K562 (cell line): Measurements from ENCODE around the gene SNRPA. TPM values are rescaled to one million over a fixed set of nuclear protein-coding genes. Genes with fewer than 3 reads are reported as not detected.

Experiments
- CHD2 ChIP-seq: IDR thresholded peaks from 2 replicates; pipeline ENCODE4 v1.6.1; 2011; ENCODE audit warnings: low read depth, low read length
- COPS2 ChIP-seq: fragments of 450-650 bp; conservative IDR thresholded peaks from 2 replicates; pipeline ENCODE4 v1.6.1; 2016; ENCODE audit warnings: mild to moderate bottlenecking, moderate library complexity
- EHMT2 ChIP-seq: fragments of 450-650 bp; IDR thresholded peaks from 2 replicates; pipeline ENCODE4 v1.6.1; 2018; ENCODE audit warnings: antibody characterized with exemption
- EWSR1 ChIP-seq: fragments of 450-650 bp; IDR thresholded peaks from 2 replicates; pipeline ENCODE4 v1.6.1; 2018; ENCODE audit warnings: borderline replicate concordance, mild to moderate bottlenecking, low read depth, moderate library complexity; ENCODE audit not compliant: partially characterized antibody
- FUS ChIP-seq: fragments of 200-400 bp; formaldehyde crosslinking; optimal IDR thresholded peaks from 2 replicates; pipeline ENCODE3; 2017; ENCODE audit warnings: low read depth, low read length
- GABPB1 ChIP-seq: sonication (generic); formaldehyde crosslinking; IDR thresholded peaks from 2 replicates; pipeline ENCODE4 v1.8.0; 2022; ENCODE audit warnings: mild to moderate bottlenecking, missing genetic modification reagents
- IRF2 ChIP-seq: sonication (generic); formaldehyde crosslinking; IDR thresholded peaks from 2 replicates; pipeline ENCODE4 v1.8.1; 2022; ENCODE audit warnings: mild to moderate bottlenecking, missing genetic modification reagents
- L3MBTL2 ChIP-seq: fragments of 450-650 bp; IDR thresholded peaks from 2 replicates; pipeline ENCODE4 v1.6.1; 2016; ENCODE audit warnings: mild to moderate bottlenecking, moderate library complexity
- MAFF ChIP-seq: IDR thresholded peaks from 2 replicates; pipeline ENCODE4 v1.6.1; 2012; ENCODE audit warnings: low read length, improper control_type of control experiment
- MBD2 ChIP-seq: sonication (generic); IDR thresholded peaks from 2 replicates; pipeline ENCODE4 v1.6.1; 2016; ENCODE audit warnings: low read depth, borderline replicate concordance
- MCM5 ChIP-seq: fragments of 450-650 bp; IDR thresholded peaks from 2 replicates; pipeline ENCODE4 v1.6.1; 2016; ENCODE audit warnings: low read depth
- NR2C2 ChIP-seq, 2 experiments: fragments of 200-800 bp in 1 of 2; sonication (Bioruptor generic) in 1 of 2; sonication (generic) in 1 of 2; formaldehyde crosslinking in 1 of 2; IDR thresholded peaks; 2 replicates each; pipeline versions ENCODE4 v1.6.1 to v1.8.0; 2016 to 2022; ENCODE audit warnings: mild to moderate bottlenecking in 1 of 2, missing compliant biosample characterization in 1 of 2, missing genetic modification characterization in 1 of 2, missing genetic modification reagents in 1 of 2
- POLR2A ChIP-seq: fragments of 450-650 bp; conservative IDR thresholded peaks from 2 replicates; pipeline ENCODE4 v1.6.1; 2016
- RFX5 ChIP-seq: IDR thresholded peaks from 2 replicates; pipeline ENCODE4 v1.6.1; 2011; ENCODE audit warnings: low read depth, mild to moderate bottlenecking, improper control_type of control experiment, low read length
- RUNX1 ChIP-seq: sonication (generic); IDR thresholded peaks from 2 replicates; pipeline ENCODE4 v1.6.1; 2016; ENCODE audit warnings: antibody characterized with exemption, low read depth
- SAFB ChIP-seq: fragments of 200-400 bp; formaldehyde crosslinking; IDR thresholded peaks from 2 replicates; pipeline ENCODE4 v1.6.1; 2017; ENCODE audit warnings: low read depth, low read length, borderline replicate concordance
- SIN3B ChIP-seq: fragments of 450-650 bp; IDR thresholded peaks from 2 replicates; pipeline ENCODE4 v1.6.1; 2017; ENCODE audit warnings: low read depth, mild to moderate bottlenecking, moderate library complexity
- SMARCE1 ChIP-seq: fragments of 450-650 bp; IDR thresholded peaks from 2 replicates; pipeline ENCODE4 v1.7.1; 2016; ENCODE audit warnings: mild to moderate bottlenecking
- U2AF2 ChIP-seq: fragments of 200-400 bp; formaldehyde crosslinking; optimal IDR thresholded peaks from 2 replicates; pipeline ENCODE3; 2017; ENCODE audit warnings: low read depth, mild to moderate bottlenecking, low read length
- YBX1 ChIP-seq: fragments of 450-650 bp; IDR thresholded peaks from 2 replicates; pipeline ENCODE4 v1.7.1; 2016; ENCODE audit warnings: mild to moderate bottlenecking
- ZNF232 ChIP-seq: sonication (generic); formaldehyde crosslinking; IDR thresholded peaks from 2 replicates; pipeline ENCODE4 v1.8.0; 2022; ENCODE audit warnings: mild to moderate bottlenecking, missing genetic modification reagents
- ZNF79 ChIP-seq: fragments of 250-450 bp; sonication (Bioruptor Pico); IDR thresholded peaks from 2 replicates; pipeline ENCODE4 v1.4.0; 2020; ENCODE audit warnings: low read depth, mild to moderate bottlenecking, moderate library complexity
- polyA plus RNA-seq, 8 experiments: library from polyadenylated mRNA; depleted of rRNA in 4 of 8; stranded (reverse) in 5 of 8; unstranded in 3 of 8; fragments of >200 nt; fragmentation: Nextera tagmentation in 2 of 8; fragmentation: Illumina TruSeq in 1 of 8; extraction: Ambion mirVana in 2 of 8; extraction: Trizol in 1 of 8; gene quantifications; 2 replicates each; pipeline versions ENCODE4 v1.2.1 to v1.2.3, GENCODE V29; 2011 to 2014; ENCODE audit warnings: inconsistent platforms in 1 of 8, missing spikeins in 1 of 8
- total RNA-seq, 7 experiments: library from RNA; depleted of rRNA in 6 of 7; stranded (reverse); fragments of >200 nt in 6 of 7; fragmentation: Illumina TruSeq in 2 of 7; extraction: Trizol in 2 of 7; gene quantifications; 2 replicates each; pipeline versions ENCODE4 v1.2.1 to v1.2.3, GENCODE V29; 2011 to 2021; ENCODE audit warnings: low replicate concordance in 1 of 7
- TF ChIP-seq, protein P1 (sequence below): fragments of 450-650 bp; formaldehyde crosslinking; conservative IDR thresholded peaks from 2 replicates; pipeline ENCODE4 v1.4.0; 2022; ENCODE audit warnings: mild to moderate bottlenecking, missing genetic modification characterization
- TF ChIP-seq, protein P2 (sequence below): fragments of 250-450 bp; sonication (Bioruptor Pico); IDR thresholded peaks from 2 replicates; pipeline ENCODE4 v1.5.1; 2021; ENCODE audit warnings: mild to moderate bottlenecking
- TF ChIP-seq, protein P3 (sequence below): fragments of 250-450 bp; sonication (Bioruptor Pico); IDR thresholded peaks from 2 replicates; pipeline ENCODE4 v1.5.0; 2021; ENCODE audit warnings: mild to moderate bottlenecking, moderate library complexity

SNRPA gene
- total and polyA plus RNA-seq, 9 of the 15 experiments (the other 6 are each of a cell fraction or from before 2014, with no cell fraction given) = 16.3 to 311 (median 193) TPM

DNA sequence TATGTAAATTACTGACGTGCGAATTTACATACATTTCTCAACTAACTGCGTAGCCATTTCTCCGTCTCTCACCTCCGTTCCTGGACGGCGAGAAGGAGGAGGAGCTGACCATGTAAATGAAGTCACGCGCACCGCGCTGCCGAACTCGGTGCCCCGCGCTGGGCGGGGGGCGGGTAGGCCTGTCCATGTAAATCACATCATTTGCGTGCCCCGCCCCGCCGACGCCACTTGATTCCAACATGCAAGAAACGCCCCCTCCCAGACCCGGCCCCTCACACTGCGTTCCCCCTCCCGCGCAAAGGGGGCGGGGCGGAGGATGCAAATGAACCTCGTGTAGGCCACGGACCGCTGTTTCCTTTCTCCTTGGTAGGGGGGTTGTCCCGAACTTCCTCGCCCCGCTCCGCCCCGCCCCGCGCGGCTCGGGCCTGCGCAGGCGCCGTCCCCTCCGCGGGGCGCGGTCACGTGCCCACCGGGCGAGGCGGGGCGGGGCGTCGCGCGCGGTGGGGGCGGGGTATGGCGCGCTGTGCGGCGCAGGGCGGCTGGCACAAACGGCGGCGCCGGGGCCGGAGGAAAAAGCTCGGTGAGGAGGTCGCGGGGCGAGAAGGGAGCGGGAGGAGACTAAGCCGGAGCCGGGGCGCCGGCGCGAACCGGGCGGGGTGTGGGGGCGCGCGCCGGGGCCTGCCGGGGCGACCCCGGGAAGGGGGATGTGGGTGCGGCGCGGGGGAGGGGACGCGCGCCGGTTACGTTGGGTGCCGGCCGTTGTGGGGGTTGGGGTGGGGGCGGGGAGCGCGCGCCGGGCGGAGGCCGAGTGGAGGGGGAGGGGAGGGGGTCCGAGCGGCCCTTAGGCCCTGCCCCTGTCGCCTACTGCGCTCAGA, 47.9 kb downstream of the SNRPA start, which contains the start of gene EGLN2 (continued):
- TF ChIP-seq NR2C2 (CRISPR knock-in tag; IDR thresholded peaks at IDR 0.05) (no peak), NR2C2 (tag; IDR thresholded peaks at IDR 0.05) (peak; percentile 42; the same call in 1 of the 2 replicates), MAFF (no peak), MCM5 (no peak), ZNF232 (CRISPR knock-in tag) (no peak), L3MBTL2 (no peak), EWSR1 (no peak), RUNX1 (no peak), IRF2 (CRISPR knock-in tag) (no peak), YBX1 (no peak), SMARCE1 (no peak), GABPB1 (CRISPR knock-in tag) (no peak), COPS2 (no peak), SAFB (no peak), RFX5 (no peak), EHMT2 (no peak), ZNF79 (no peak), FUS (no peak), MBD2 (0 out of 2 replicates have a peak, but pooled peaks have one; percentile 28), U2AF2 (no peak), POLR2A (peak; percentile 73; the same call in 1 of the 2 replicates), SIN3B (no peak), CHD2 (peak; percentile 56; the same call in 1 of the 2 replicates)
- TF ChIP-seq, protein P1, sequence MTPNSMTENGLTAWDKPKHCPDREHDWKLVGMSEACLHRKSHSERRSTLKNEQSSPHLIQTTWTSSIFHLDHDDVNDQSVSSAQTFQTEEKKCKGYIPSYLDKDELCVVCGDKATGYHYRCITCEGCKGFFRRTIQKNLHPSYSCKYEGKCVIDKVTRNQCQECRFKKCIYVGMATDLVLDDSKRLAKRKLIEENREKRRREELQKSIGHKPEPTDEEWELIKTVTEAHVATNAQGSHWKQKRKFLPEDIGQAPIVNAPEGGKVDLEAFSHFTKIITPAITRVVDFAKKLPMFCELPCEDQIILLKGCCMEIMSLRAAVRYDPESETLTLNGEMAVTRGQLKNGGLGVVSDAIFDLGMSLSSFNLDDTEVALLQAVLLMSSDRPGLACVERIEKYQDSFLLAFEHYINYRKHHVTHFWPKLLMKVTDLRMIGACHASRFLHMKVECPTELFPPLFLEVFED (CRISPR knock-in tag) = no peak
- TF ChIP-seq, protein P2, sequence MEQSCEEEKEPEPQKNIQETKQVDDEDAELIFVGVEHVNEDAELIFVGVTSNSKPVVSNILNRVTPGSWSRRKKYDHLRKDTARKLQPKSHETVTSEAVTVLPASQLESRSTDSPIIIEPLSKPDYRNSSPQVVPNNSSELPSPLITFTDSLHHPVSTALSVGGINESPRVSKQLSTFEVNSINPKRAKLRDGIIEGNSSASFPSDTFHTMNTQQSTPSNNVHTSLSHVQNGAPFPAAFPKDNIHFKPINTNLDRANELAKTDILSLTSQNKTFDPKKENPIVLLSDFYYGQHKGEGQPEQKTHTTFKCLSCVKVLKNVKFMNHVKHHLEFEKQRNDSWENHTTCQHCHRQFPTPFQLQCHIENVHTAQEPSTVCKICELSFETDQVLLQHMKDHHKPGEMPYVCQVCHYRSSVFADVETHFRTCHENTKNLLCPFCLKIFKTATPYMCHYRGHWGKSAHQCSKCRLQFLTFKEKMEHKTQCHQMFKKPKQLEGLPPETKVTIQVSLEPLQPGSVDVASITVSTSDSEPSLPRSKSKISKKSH (CRISPR knock-in tag) = no peak
- TF ChIP-seq, protein P3, sequence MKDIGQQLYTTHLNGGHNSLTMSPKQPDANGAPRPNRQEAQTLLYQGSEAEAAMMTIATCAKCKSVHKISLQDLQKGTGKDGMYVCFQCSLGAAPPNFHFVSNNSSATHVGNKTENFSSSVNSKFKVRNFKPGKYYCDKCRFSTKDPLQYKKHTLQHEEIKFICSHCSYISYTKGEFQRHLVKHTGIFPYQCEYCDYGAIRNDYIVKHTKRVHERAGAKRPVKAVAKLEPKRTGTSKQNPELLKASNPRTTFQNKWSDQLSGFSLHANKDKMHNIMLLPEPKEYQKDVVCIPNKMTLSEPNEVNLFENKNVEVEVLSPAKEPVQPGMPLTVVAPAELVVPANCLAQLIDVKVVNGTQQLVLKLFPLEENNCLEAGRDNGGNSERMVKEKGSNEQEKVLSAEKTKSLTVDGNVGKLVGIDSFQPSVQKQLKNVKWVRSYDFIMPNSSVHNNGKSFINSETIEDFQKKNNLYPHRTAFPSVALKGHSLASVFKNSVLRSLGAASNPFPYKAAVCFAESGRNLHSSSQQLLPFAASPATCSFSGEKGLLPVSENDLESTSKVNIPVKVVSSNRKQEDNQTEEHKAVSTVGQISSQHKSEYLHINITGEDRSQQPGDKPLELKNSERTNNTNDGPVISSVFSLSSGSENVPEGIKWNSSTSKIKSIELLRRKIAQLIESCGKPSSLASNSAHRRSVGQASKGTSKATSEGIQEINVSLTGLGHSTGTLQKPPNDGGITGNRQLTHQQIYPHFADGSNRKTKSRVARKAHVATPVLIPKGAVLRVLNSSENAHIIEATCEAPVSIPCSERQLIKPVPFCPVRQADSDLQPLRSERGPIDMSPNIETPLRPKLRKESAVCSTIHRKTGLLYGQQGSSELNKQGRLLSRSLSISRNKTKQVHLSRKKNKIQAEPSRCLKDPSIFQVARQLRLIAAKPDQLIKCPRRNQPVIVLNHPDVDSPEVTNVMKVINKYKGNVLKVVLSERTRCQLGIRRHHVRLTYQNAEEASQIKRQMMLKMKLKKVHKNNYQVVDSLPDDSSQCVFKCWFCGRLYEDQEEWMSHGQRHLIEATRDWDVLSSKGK = no peak
